Activated T-cell treated with anti-CD3 and anti-CD28 coated beads, Interleukin-2, amount 50 U/mL, for 72 hours (primary cell): Measurements from ENCODE around the gene YAF2. TPM values are rescaled to one million over a fixed set of nuclear protein-coding genes. Genes with fewer than 3 reads are reported as not detected.

Source experiments
- ATAC-seq, 2 donors: fragments of 150-1000 bp; cut with Tn5 transposase; replicated peaks in 1 of 2; 2 replicates each; pipeline ENCODE4 v1.10.0; 2021; ENCODE audit warnings: moderate library complexity in 2 of 2, mild to moderate bottlenecking in 1 of 2
- DNase-seq, 2 donors: peaks; one replicate each; pipeline ENCODE4 v3.0.0; 2021 to 2022; ENCODE audit warnings: mixed read lengths in 1 of 2
- H3K27ac Mint-ChIP-seq: one replicate; pipeline ENCODE4 v1.8.0; 2022; ENCODE audit warnings: mild to moderate bottlenecking, moderate library complexity, mixed read lengths
- H3K27me3 Mint-ChIP-seq: one replicate; pipeline ENCODE4 v1.8.0; 2022; ENCODE audit warnings: low read depth, mixed read lengths
- H3K36me3 Mint-ChIP-seq, 2 donors: one replicate each; pipeline ENCODE4 v1.8.0; 2022; ENCODE audit warnings: mixed read lengths in 2 of 2, mild to moderate bottlenecking in 1 of 2; ENCODE audit not compliant: insufficient read depth in 2 of 2
- H3K4me1 Mint-ChIP-seq: one replicate; pipeline ENCODE4 v1.8.0; 2022; ENCODE audit warnings: low read depth, mixed read lengths
- H3K4me3 Mint-ChIP-seq, 2 donors: one replicate each; pipeline ENCODE4 v1.8.0; 2022; ENCODE audit warnings: mild to moderate bottlenecking in 2 of 2, mixed read lengths in 2 of 2, moderate library complexity in 2 of 2
- H3K9me3 Mint-ChIP-seq, 2 donors: one replicate each; pipeline ENCODE4 v1.8.0; 2022; ENCODE audit warnings: mixed read lengths in 2 of 2
- total RNA-seq, 2 donors: library from RNA; stranded (reverse); gene quantifications; one replicate each; pipeline ENCODE4 v1.2.3, GENCODE V29; 2022

Gene YAF2
- total RNA-seq, 2 donors from 2014 or later = 71.8 to 77.2 TPM

DNA sequence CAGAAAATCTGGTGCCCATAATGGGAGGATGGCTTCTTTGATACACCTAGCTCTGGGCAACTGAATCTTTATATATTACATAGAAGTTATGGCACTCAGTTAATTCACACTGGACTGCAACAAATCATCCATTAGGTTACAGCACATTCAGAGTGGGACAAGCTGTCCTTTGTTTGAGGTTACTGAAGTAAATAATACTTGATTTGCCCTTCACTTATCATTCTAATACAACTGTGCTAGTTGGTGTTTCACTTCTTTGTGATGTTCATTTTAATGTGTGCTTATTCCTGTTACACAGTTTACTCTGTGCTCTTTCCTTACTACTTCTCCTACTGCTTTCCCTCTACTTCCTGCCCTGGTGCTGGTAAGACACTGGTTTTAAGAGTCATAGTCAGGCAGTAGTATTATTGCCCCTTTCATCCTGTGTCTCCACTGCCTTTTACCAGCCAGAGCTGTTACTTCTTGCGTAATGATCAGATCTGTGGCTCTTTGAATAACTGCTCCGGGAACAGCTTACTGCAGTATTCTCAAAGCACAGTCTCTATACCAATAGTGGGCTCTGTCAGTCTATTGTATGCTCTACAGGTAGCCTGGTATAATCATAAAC lies 57.0 kb downstream of the YAF2 start:
- Mint-ChIP-seq H3K36me3 (peaks cover 11 to 24% of the 10 kb centered on the region in 2 donors), H3K4me3 (no peak overlapping the region), H3K4me1 (peaks cover 21% of the 10 kb centered on the region), H3K9me3 (peaks cover 7% of the 10 kb centered on the region in 2 donors), H3K27ac (no peak overlapping the region), H3K27me3 (no peaks in the 10 kb centered on the region)
- ATAC-seq = no peak
- DNase-seq = no peak

DNA sequence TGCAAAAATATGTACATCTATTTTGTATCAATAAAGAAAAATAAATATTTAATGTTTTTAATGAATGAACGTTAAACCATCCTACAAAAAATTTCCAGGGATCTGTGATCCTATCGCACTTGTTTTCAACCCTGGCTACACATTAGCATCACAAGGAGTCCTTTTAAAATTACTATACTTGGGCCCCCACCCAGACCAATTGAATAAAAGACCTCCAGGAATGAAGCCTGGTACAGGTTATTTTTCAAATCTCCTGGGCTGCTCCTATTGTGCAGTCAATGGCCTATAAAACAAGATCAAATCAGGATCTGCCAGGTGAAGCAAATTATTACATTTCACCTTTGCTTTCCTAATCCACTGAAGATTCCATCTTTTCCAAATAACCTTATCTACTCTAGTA lies 59.9 kb downstream of the YAF2 start:
- ATAC-seq = no peak
- Mint-ChIP-seq H3K4me1 (peaks cover 17% of the 10 kb centered on the region), H3K36me3 (peaks cover 12 to 22% of the 10 kb centered on the region in 2 donors), H3K27ac (no peak overlapping the region), H3K4me3 (no peak overlapping the region), H3K9me3 (peaks cover 5% of the 10 kb centered on the region in 2 donors), H3K27me3 (no peaks in the 10 kb centered on the region)
- DNase-seq = no peak

DNA sequence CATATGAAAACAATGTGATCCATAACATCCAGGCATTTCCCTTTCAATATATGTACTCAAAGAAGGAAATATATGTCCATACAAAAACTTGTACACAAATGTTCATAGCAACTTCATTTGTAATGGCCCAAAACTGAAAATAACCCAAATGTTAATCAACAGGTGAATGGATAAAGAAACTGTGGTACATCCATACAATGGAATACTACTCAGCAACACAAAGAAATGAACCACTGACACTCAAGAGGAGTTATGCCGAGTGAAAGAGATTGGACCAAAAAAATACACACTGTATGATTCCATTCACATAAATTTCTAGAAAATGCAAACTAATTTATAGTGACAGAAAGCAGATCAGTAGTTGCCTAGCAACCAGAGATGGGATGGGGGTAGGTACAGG lies 63.1 kb downstream of the YAF2 start:
- DNase-seq = no peak
- no peak overlapping the region for H3K27ac Mint-ChIP-seq
- H3K4me1 Mint-ChIP-seq = no peaks in the 10 kb centered on the region
- ATAC-seq = no peak
- H3K36me3 Mint-ChIP-seq = peaks cover 12 to 23% of the 10 kb centered on the region in 2 donors
- no peak overlapping the region for H3K4me3 Mint-ChIP-seq
- no peaks in the 10 kb centered on the region for H3K27me3 Mint-ChIP-seq
- H3K9me3 Mint-ChIP-seq = peaks cover 5% of the 10 kb centered on the region in 2 donors

DNA sequence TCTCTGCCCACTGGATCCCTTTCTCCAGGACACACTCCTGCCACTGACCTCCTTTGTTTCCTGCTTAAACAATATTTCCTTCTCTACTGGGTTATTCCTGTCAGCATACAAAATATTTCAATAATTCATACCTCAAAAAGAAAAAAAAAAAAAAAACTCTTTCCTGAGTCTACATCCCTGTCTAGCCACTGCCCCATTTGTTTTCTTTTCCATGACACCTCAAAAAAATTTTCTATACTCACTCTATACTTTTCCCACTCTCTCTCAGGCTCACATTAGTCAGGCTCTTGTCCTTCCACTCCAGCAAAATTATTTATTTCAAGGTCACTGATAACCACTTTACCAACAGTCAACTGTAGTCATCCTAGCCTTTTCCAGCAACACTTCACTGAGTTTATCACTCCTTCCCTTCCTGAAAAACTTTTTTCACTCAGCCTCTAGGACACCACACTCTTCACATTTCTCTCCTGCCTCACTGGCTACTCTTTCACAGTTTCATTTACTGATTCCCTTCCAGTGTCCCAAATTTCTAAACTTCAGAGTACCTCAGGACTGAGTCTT lies 64.0 kb downstream of the YAF2 start:
- no peak for DNase-seq
- Mint-ChIP-seq H3K36me3 (peaks cover 12 to 23% of the 10 kb centered on the region in 2 donors), H3K27ac (peak overlapping the region; percentile 44), H3K4me3 (no peak overlapping the region), H3K27me3 (no peaks in the 10 kb centered on the region), H3K4me1 (no peaks in the 10 kb centered on the region), H3K9me3 (peaks cover 5% of the 10 kb centered on the region in 2 donors)
- ATAC-seq = no peak

DNA sequence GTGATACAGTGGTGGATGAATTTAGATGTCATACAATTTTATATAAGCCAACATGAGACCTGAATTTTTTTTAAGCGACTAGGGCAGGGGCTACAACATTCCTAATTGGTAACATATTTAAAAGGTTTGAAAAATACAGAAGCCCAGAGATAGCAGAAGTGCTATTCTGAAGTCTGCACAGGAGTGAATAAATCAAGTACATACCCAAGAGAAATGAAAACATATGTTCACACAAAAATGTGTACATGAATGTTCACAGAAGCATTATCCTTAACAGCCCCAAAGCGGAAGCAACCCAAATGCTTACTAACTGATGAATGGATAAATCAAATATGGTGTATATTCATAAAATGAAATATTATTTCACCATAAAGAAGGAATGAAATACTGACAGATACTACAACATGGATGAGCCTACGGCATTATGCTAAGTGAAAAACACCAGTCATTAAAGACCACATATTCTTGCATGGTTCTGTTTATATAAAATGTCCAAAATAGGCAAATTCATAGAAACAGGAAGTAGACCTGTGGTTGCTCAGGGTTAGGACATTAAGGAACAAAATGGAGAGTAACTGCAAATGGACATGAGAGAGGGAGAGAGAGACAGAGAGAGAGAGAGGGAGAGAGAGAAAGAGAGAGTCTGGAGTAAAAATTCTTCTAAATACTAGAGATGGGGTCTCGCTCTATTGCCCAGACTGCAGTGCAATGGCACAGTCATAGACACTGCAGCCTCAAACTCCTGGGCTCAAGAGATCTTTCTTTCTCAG lies 65.4 kb downstream of the YAF2 start:
- no peaks in the 10 kb centered on the region for H3K27me3 Mint-ChIP-seq
- ATAC-seq (no peak), DNase-seq (no peak)
- no peak overlapping the region for H3K4me3 Mint-ChIP-seq
- H3K9me3 Mint-ChIP-seq = peaks cover 4 to 5% of the 10 kb centered on the region in 2 donors
- H3K4me1 Mint-ChIP-seq = no peaks in the 10 kb centered on the region
- peaks cover 14 to 22% of the 10 kb centered on the region in 2 donors for H3K36me3 Mint-ChIP-seq
- no peak overlapping the region for H3K27ac Mint-ChIP-seq

DNA sequence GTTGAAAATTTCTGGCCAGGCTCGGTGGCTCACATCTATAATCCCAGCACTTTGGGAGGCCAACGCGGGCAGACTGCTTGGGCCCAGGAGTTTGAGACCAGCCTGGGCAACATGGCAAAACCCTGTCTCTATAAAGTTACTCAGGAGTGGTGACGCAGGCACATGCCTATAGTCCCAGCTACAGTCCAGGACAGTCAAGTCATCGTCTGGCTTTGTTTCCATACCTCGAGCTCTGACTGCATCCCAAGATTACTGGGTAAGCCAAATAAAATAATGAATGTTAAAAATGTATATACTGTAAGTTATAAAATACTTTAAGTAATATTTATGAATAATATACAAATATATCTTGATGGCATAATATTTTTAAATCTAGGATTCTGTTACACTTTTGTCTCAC lies 70.3 kb downstream of the YAF2 start:
- Mint-ChIP-seq H3K27ac (no peak overlapping the region), H3K36me3 (peaks cover 2 to 7% of the 10 kb centered on the region in 2 donors), H3K4me1 (peaks cover 11% of the 10 kb centered on the region), H3K4me3 (no peak overlapping the region), H3K27me3 (no peaks in the 10 kb centered on the region), H3K9me3 (no peaks in the 10 kb centered on the region)
- no peak for ATAC-seq
- DNase-seq = no peak

DNA sequence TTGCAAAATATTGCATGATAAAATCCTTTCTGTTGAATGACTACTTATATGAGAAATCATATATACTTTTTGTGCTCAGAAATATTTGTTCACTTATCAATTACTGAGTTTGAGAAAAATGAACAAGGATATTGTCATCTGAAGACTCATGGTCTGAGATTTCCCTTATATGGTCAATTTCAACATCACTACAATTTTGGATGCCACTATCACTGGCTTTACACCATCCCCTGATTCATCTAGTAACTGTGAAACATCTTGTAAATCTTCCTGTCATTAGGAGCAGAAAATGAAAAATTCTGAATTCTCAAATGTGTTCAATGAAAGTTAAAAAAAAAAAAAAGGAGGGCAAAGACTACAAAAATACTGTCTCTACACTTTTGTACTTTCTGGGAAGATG lies 71.5 kb downstream of the YAF2 start:
- H3K4me3 Mint-ChIP-seq = no peak overlapping the region
- no peaks in the 10 kb centered on the region for H3K9me3 Mint-ChIP-seq
- H3K4me1 Mint-ChIP-seq = peaks cover 19% of the 10 kb centered on the region
- H3K27me3 Mint-ChIP-seq = no peaks in the 10 kb centered on the region
- no peak for DNase-seq
- H3K36me3 Mint-ChIP-seq = peaks cover 2 to 4% of the 10 kb centered on the region in 2 donors
- ATAC-seq = no peak
- H3K27ac Mint-ChIP-seq = peak overlapping the region; percentile 56

DNA sequence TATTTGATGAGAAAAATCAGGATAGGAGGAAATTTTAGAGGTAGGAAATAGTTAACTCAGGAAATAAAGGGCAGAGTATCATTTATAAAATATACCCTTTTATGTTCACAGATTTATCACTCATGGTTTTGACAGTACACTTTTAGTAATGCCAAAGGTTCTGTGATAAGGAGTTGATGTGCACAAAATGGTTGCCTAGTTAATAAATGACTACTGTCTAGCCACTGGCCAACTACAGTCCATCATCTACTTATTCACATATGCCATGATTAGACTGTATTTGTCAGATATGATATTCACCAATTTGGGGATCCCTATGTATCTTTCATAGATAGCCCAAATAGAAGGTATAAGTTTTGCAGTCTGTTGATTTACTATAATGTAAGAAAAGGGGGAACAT lies 74.1 kb downstream of the YAF2 start:
- Mint-ChIP-seq H3K27ac (no peak overlapping the region), H3K4me1 (peaks cover 19% of the 10 kb centered on the region), H3K9me3 (no peaks in the 10 kb centered on the region), H3K27me3 (no peaks in the 10 kb centered on the region), H3K36me3 (peaks cover under 1 to 4% of the 10 kb centered on the region in 2 donors), H3K4me3 (no peak overlapping the region)
- ATAC-seq (no peak), DNase-seq (no peak)

DNA sequence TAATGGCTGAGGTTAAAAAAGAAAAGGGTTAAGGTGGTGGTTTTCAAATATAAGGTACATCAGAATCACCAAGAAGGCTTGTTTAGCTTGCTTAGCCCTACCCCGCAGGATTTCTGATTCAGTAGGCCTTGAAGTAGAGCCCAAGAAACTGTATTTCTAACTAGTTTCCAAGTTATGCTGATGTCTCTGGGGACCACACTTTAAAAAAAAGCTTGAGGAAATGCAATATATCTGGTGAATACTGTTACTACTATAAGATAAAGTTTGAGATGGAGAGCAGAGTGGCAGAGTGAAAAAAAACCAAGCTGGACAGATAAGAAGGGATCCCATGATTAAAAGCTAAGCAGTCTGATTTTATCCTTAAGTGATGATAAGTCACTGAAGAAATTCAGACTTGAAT lies 75.1 kb downstream of the YAF2 start:
- DNase-seq (no peak), ATAC-seq (no peak)
- peaks cover 0 to 4% of the 10 kb centered on the region in 2 donors for H3K36me3 Mint-ChIP-seq
- H3K9me3 Mint-ChIP-seq = no peaks in the 10 kb centered on the region
- peaks cover 19% of the 10 kb centered on the region for H3K4me1 Mint-ChIP-seq
- no peak overlapping the region for H3K4me3 Mint-ChIP-seq
- peak overlapping the region; percentile 52 for H3K27ac Mint-ChIP-seq
- H3K27me3 Mint-ChIP-seq = no peaks in the 10 kb centered on the region

DNA sequence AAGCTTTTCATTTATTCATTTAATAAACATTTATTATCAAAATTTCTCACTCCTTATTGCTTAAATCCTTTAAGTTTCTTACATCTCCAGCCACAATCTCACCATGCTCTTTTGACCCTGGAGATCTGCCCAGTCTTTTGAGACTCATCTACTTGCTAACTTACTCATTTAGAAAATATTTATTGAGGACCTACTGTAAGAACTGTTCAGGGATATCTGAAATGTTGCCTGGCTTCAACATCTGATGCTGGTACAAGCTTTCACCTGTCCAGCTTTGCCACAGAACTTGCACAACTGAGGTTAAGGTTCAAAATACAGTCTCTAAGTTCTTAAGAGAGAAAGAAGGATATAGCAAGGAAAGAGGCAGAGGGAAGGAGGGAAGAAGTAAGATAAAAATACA lies 75.9 kb downstream of the YAF2 start:
- Mint-ChIP-seq H3K9me3 (no peaks in the 10 kb centered on the region), H3K36me3 (peaks cover 0 to 4% of the 10 kb centered on the region in 2 donors), H3K27me3 (no peaks in the 10 kb centered on the region), H3K4me1 (peaks cover 19% of the 10 kb centered on the region), H3K4me3 (no peak overlapping the region), H3K27ac (peak overlapping the region; percentile 52)
- ATAC-seq (no peak), DNase-seq (no peak)

DNA sequence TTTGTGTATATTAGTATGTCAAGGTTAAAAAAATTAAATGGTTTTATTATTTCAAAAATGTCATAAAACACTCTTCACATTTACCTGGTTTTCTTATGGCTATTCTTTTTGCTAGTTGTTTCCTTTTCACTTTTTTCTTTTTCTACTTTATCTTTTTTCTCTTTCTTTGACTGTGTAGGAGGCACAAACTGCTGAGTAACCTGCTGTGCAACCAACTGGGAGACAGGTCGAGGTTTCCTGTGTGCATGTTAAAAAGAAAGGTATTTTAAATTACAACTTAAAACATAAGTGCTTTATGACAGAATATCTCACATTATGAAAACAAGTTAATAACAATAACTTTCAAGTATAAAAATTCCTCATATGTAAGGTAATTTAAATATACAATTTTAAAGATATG lies 76.5 kb downstream of the YAF2 start:
- H3K9me3 Mint-ChIP-seq = no peaks in the 10 kb centered on the region
- H3K4me1 Mint-ChIP-seq = peaks cover 15% of the 10 kb centered on the region
- DNase-seq (no peak), ATAC-seq (no peak)
- no peak overlapping the region for H3K4me3 Mint-ChIP-seq
- H3K27ac Mint-ChIP-seq = peak overlapping the region; percentile 18
- H3K36me3 Mint-ChIP-seq = peaks cover 0 to 4% of the 10 kb centered on the region in 2 donors
- no peaks in the 10 kb centered on the region for H3K27me3 Mint-ChIP-seq

DNA sequence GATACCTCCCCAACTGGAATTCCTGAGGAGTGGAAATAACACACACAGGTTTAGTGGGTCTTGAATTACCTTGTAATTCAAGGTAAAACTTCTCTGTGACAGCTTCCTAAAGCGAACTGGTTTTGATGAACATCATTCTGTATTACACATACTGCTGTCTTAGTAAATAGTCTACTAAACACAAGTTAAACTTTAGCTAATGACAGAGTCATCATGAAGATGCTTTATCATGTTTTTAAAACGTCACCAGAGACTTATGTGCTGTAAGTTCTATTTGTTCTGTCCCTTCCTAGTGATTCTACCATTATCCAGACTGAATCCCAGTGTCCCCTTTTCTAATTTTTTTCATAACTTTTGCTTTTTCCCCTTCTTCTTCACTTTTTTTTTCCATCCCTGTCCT lies 81.8 kb downstream of the YAF2 start:
- no peak overlapping the region for H3K4me3 Mint-ChIP-seq
- peaks cover 0 to 2% of the 10 kb centered on the region in 2 donors for H3K36me3 Mint-ChIP-seq

DNA sequence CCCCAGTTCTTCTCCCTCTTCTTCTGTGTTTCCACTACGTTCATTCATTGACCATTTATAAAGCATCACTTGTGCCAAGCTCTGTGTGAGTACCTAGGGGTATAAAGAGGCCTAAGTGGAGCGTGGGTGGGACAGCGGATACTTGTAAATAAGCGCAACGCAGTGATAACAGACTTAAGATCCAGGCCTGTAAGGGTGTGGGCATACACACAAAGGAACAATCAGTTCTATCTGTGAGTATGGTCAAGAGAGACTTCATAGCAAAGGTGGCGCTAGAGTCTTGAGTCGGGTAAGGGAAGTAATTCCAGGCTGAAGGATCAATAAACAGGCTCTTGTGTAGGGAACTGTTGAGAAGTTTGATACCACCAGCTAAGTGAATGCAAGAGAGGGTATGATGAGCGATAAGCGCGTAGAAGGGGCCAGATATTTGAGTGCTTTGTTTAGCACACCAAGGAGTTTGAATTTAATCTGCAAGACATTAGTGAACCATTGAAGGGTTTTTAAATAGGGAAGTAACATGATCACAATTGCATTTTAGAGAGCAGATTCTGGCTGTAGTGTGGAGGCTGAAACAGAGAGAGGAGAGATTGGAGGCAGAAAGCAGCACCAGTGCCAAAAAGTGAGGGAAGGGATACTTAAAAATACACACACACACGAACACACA lies 92.4 kb downstream of the YAF2 start:
- peak overlapping the region; percentile 72 to 73 for H3K4me3 Mint-ChIP-seq
- no peak for ATAC-seq

More for the DNA sequence above, 81.8 kb downstream of the YAF2 start:
- ATAC-seq = no peak
- Mint-ChIP-seq H3K4me1 (no peaks in the 10 kb centered on the region), H3K27ac (no peak overlapping the region), H3K27me3 (peaks cover 8% of the 10 kb centered on the region), H3K9me3 (peaks cover 0 to 3% of the 10 kb centered on the region in 2 donors)
- no peak for DNase-seq

More for the DNA sequence above, 92.4 kb downstream of the YAF2 start:
- DNase-seq = no peak
- Mint-ChIP-seq H3K27ac (peak overlapping the region; percentile 86), H3K36me3 (peaks cover 0 to 2% of the 10 kb centered on the region in 2 donors), H3K27me3 (peaks cover 8% of the 10 kb centered on the region), H3K4me1 (peaks cover 28% of the 10 kb centered on the region), H3K9me3 (no peaks in the 10 kb centered on the region)
